ENCODE results near the gene STK11.

The STK11 gene

DNA sequence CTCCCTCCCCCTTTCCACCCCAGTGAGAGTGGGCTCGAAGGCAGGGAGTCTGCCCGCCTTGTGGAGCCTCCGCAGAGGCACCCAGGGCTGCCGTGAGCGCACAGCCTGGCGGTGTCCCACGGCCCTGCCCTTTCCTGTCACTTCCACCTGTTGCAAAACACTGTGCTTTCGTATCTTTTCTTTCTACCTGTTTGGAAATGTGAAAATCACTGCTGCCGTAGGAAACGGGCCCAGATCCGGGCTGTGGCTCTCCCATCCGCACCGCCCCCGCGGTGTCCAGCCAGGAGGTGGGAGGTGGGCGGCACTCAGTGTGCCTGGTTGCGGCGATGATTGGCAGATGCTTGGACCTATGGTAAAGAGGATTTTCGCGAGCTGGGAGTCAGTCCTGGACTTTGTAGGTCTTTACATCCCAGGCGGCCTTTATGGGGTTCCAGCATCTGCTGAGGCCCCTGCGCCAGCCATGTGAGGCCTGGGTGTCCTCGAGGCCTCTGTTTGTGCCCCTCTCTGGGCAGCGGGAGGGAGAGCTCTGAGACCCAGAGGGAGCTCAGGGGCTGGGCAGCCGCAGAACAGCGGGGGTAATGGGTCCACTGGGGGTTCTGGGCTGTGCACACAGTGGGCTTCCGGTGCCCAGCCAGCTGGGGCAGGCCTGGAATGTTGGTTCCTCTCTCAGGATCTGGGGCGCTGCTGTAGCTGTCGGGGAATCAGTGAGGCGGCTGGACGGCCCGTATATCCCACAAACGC is 6.1 kb downstream of the STK11 start:
- no peak for DNase-seq

DNA sequence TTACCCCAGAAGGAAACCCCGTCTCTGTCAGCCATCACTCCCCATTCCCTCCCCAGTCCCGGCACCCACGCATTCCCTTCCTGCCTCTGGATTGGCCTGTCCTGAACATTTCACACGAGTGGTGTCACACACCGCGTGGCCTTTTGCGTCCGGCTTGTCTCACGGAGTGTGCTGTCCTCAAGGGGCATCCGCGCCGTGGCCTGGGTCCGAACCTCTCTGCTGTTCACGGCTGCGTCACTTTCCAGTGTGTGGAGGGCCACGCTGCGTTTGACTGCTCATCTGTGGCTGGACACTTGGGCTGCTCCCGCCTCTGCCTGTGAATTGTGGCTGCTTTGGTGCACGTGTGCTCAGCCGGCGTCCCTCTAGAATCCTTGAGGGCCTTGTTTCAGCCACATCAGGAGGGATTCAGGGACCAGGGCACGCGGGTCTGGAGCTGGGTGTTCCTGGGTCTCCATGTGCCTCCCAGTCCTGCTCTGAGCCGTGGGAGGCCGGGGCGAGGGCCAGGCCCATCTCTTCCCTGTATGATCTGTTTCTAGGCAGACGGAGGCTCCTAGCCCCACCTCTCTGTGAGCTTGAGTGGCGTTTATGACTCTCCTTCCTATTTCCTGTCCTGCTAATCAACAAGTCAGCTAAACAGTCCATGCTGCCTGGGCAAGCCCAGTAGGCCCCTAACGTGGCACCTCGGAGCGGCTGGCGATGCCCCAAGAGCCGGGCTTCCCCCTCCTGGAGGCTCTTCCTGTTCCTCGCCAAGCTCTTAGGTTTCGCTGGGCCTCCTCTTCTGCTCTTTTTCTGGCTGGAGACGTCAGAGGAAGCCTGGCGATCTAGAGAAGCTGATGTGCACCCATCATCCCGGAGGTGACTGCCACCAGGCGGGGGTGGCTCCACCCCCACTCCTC is 8.1 kb downstream of the STK11 start:
- peak; percentile 33 to 53 for DNase-seq

DNA sequence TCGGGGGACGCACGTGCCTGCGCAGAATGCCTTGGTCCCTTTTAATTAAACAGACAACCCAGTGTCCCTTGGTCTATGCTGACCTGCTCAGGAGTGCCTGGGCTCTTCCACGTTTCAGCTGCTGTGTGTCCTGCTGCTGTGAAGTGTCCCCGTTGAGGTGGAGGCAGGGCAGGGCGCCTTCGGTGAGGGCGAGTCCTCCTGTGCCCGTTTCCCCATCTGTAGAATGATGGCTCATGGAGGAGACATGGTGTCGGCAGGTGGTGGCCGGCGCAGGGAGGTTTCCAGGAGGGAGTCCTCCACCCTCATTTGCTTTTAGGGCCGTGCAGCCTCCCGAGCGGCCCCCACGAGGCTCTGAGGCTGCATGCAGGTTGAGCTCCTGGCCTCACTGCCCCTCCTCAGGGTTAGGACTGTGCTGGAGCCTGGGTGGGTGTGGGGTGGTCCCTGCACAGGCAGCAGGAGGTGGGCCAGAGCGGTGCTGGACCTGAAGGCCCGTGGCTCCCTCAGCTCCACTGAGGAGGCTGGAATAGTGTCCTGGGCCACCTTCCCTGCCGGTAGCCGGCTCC is 8.8 kb downstream of the STK11 start:
- DNase-seq = no peak

DNA sequence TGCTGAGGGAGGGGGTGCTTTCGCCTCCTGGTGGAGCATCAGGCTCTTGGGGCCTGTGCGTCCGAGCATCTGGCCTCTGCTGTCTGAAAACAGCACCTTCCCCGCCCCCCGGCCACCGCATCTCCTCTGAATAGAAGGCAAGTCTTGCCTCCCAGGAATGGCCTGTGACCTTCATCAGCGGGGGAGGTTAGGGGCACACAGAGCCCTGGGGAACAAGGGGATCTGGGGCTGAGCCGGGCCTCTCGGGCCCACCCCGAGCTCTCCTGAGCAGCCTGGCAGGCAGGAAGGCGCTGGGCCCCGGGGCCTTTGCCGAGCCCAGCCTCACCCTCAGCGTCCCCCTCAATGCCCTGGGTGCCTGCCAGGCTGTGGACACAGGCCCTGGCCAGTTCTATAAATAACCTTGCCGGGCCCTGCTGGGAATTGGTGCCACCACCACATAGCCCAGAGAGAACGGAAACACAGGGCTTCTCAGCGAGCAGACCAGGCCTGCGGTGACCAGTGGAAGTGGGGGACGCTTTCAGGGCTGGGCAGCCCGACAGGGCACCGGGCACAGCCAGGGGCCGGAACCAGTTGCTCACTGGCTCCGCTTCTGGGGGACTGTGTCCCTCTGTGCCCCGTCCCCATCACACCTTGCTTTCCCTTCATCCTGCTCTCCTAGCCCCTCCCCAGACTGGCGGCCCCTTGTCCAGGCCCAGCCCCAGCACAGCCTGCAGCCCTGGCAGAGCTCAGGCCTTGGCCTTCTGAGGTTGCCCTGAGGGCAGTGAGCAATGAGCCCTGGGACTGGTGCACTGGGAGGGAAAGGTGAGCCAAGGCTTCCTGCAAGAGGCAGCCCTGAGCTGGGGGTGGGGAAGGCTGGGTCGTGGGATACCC is 9.5 kb downstream of the STK11 start:
- DNase-seq = no peak

GRCh38 chr19:1216756-1217155 is 11.2 kb downstream of the STK11 start:
- DNase-seq = no peak

DNA sequence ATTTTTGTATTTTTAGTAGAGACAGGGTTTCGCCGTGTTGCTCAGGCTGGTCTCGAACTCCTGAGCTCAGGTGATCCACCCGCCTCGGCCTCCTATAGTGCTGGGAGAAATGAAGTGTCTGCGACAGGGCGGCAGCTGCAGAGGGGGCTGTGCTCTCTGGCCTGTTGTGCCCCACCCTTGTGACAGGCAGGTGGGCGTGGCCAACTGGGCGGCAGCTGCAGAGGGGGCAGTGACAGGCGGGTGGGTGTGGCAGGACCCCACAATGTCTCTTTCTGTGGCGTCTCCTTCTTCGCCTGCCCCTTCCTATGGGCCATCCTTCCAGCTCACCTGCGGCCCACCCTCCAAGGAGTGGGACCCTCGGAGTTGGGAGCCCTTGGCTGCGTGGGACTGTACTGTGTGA is 11.8 kb downstream of the STK11 start:
- DNase-seq = no peak

GRCh38 chr19:1218751-1219567 is 13.4 kb downstream of the STK11 start:
- DNase-seq = no peak

- DNase-seq = no peak
Observed at GRCh38 chr19:1219786-1220476, 14.4 kb downstream of the STK11 start.

- DNase-seq = no peak
Observed at GRCh38 chr19:1220477-1220930, 14.9 kb downstream of the STK11 start.

GRCh38 chr19:1220976-1221903 is 15.7 kb downstream of the STK11 start:
- DNase-seq = no peak

DNA sequence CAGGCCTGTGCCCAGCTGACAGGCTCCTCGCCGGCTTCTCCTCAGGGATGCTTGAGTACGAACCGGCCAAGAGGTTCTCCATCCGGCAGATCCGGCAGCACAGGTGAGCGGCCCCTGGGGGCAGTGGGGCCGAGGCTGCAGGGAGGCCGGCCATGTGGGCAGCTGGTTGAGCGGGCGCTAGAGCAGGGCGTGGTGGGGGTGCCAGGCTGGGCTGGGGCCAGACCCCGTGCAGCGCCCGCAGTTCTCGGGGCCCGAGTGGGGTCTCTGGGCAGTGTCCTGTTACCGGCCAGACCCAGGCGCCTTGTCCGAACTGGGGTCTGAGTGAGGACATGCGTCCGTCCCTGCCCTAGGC is 16.3 kb downstream of the STK11 start:
- no peak for DNase-seq

DNA sequence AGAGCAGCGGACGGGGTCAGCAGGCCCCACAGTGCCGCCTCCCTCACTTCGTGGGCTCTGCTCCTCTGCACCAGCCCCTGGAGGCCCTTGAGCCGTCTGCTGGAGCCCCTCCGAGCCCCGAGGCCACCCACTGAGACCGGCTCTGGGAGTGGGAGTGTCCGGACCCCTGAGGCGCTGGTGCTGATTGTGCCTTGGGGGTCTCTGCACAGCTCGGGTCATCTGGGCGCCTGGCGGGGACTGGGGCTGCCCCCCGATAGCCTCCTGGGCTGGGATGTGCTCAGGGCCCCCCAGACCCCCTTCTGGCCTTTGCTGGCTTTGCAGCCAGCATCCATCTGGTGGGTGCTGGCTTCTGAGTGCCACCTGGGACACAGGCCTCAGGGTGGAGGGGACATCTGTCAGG is 16.8 kb downstream of the STK11 start:
- no peak for DNase-seq

GRCh38 chr19:1223018-1223855 is 17.7 kb downstream of the STK11 start:
- DNase-seq = no peak

GRCh38 chr19:1224047-1224825 is 18.7 kb downstream of the STK11 start:
- DNase-seq = no peak

DNA sequence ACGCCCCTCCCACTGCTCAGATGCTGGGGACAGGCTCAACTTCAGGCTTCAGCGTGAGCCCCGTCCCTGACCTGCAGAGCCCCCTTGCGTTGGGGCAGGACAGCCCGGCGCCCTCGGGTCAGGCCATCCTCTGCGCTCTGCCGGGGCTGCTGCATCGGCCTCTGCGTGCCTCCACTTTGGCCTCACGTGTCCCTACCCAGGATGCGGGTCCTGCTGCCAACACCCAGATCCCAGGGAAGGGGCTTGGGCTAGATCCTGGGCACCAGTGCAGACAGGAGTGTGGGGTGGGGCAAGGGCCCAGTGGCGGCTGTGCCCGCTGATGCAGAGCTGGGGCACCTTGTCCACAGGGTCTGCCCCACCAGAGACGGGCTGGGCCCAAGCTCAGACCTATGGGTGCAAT is 19.3 kb downstream of the STK11 start:
- no peak for DNase-seq

DNA sequence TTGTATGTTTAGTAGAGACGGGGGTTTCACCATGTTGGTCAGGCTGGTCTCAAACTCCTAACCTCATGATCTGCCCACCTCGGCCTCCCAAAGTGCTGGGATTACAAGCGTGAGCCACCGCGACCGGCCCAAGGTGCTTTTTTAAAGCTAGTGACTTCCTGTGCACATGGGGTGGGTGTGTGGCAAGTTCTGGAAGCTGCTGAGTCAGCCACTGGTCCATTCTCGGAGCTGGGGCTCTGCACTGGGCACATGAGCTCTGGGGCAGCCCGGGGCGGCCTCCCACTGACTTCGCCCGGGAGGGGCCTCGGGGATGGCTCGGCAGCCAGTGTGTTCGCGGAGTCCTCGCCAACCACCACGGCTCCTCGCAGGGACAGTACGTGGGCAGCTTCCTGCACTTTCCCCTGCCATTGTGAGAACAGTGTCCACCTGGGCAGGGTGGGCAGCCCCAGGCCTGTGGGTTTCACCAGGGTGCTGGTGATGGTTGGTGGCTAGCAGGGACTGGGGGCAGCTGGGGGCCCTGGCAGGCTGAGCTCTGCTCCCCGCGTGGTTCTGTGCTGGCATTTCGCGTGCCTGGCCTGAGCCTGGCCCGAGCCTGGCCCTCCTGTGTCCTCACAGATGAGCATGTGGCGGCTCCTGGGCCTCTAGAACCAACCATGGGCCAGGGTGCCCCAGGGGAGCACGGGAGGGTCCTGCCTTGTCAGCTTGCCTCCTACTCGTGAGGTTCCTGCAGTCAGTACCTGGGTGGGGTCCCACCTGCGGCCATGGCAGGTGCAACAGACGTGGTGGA is 20.1 kb downstream of the STK11 start:
- DNase-seq = no peak

GRCh38 chr19:1226227-1226518 is 20.6 kb downstream of the STK11 start:
- no peak for DNase-seq

Measured in stimulated activated CD4-positive, alpha-beta T cell treated with anti-CD3 and anti-CD28 coated beads, Interleukin-4, amount 100 ng/mL, for 4 hours (primary cell).